Measurements from ENCODE around the gene SERGEF.

The SERGEF gene

GRCh38 chr11:17748044-17748443 lies 264.8 kb downstream of the SERGEF start:
- no peak for DNase-seq (ENCODE audit: low read depth)
- TF ChIP-seq CTCF (IDR thresholded peaks at IDR 0.05; ENCODE audit: control insufficient read depth, insufficient read depth, low read depth, low read length, missing control alignments), result no peak
- H3K4me3 ChIP-seq (ENCODE audit: control insufficient read depth, low read depth, low read length), result no peak overlapping the region

GRCh38 chr11:17747131-17747955 lies 265.5 kb downstream of the SERGEF start:
- H3K4me3 ChIP-seq (ENCODE audit: control insufficient read depth, low read depth, low read length), result no peak overlapping the region
- no peak for DNase-seq (ENCODE audit: low read depth)
- TF ChIP-seq CTCF (IDR thresholded peaks at IDR 0.05; ENCODE audit: control insufficient read depth, insufficient read depth, low read depth, low read length, missing control alignments), result no peak

- no peak for DNase-seq (ENCODE audit: low read depth)
- no peak for TF ChIP-seq CTCF (IDR thresholded peaks at IDR 0.05; ENCODE audit: control insufficient read depth, insufficient read depth, low read depth, low read length, missing control alignments)
- H3K4me3 ChIP-seq (ENCODE audit: control insufficient read depth, low read depth, low read length), result no peak overlapping the region
Observed at GRCh38 chr11:17746096-17746495, 266.8 kb downstream of the SERGEF start.

- no peak overlapping the region for H3K4me3 ChIP-seq (ENCODE audit: control insufficient read depth, low read depth, low read length)
- DNase-seq (ENCODE audit: low read depth), result no peak
- no peak for TF ChIP-seq CTCF (IDR thresholded peaks at IDR 0.05; ENCODE audit: control insufficient read depth, insufficient read depth, low read depth, low read length, missing control alignments)
Observed at GRCh38 chr11:17745023-17745772, 267.6 kb downstream of the SERGEF start.

- TF ChIP-seq CTCF (IDR thresholded peaks at IDR 0.05; ENCODE audit: control insufficient read depth, insufficient read depth, low read depth, low read length, missing control alignments), result no peak
- no peak for DNase-seq (ENCODE audit: low read depth)
- no peak overlapping the region for H3K4me3 ChIP-seq (ENCODE audit: control insufficient read depth, low read depth, low read length)
Observed at GRCh38 chr11:17744151-17744940, 268.5 kb downstream of the SERGEF start.

GRCh38 chr11:17743808-17744119 lies 269.1 kb downstream of the SERGEF start:
- no peak overlapping the region for H3K4me3 ChIP-seq (ENCODE audit: control insufficient read depth, low read depth, low read length)
- no peak for TF ChIP-seq CTCF (IDR thresholded peaks at IDR 0.05; ENCODE audit: control insufficient read depth, insufficient read depth, low read depth, low read length, missing control alignments)
- DNase-seq (ENCODE audit: low read depth), result no peak
